Sigmoid colon (tissue), 7 donors: ENCODE results near the gene HOXA2. TPM values are rescaled to one million over a fixed set of nuclear protein-coding genes. Genes with fewer than 3 reads are reported as not detected.

Source experiments
- DNase-seq: peaks from one replicate; pipeline ENCODE4 v3.0.0-alpha.2; 2019
- H3K27ac ChIP-seq, 4 donors: fragments of 200-600 bp; sonication (generic); one replicate each; pipeline ENCODE4 v1.5.1; 2016 to 2019; ENCODE audit warnings: mild to moderate bottlenecking in 1 of 4
- H3K27me3 ChIP-seq, 3 donors: fragments of 200-600 bp; sonication (generic); one replicate each; pipeline ENCODE4 v1.5.1; 2019; ENCODE audit warnings: mild to moderate bottlenecking in 1 of 3
- H3K36me3 ChIP-seq, 4 donors: fragments of 200-600 bp; sonication (generic); one replicate each; pipeline ENCODE4 v1.5.1; 2016 to 2019
- H3K4me1 ChIP-seq, 4 donors: fragments of 200-600 bp; sonication (generic); one replicate each; pipeline ENCODE4 v1.5.1; 2017 to 2019
- H3K4me3 ChIP-seq, 4 donors: fragments of 200-600 bp; sonication (generic); one replicate each; pipeline ENCODE4 v1.5.1; 2017 to 2019; ENCODE audit warnings: mild to moderate bottlenecking in 2 of 4, moderate library complexity in 1 of 4
- H3K9me3 ChIP-seq, 4 donors: fragments of 200-600 bp in 3 of 4; sonication (generic) in 3 of 4; one replicate each; pipeline versions ENCODE4 v1.5.1 to v1.6.1; 2013 to 2019
- CTCF ChIP-seq, 4 experiments: fragments of 450-650 bp in 3 of 4; fragments of 200-600 bp in 1 of 4; IDR thresholded peaks; one replicate each; pipeline ENCODE4 v1.5.1; 2016 to 2019; ENCODE audit warnings: antibody characterized with exemption in 4 of 4, mild to moderate bottlenecking in 3 of 4, moderate library complexity in 2 of 4
- EP300 ChIP-seq, 4 donors: sonication (generic); formaldehyde crosslinking; IDR thresholded peaks; one replicate each; pipeline ENCODE4 v1.6.1; 2017; ENCODE audit warnings: antibody characterized with exemption in 4 of 4
- POLR2A ChIP-seq, 2 donors: fragments of 450-650 bp; IDR thresholded peaks; one replicate each; pipeline ENCODE4 v1.6.1; 2016; ENCODE audit warnings: antibody characterized with exemption in 2 of 2, mild to moderate bottlenecking in 2 of 2, moderate library complexity in 2 of 2
- POLR2AphosphoS5 ChIP-seq, 4 donors: sonication (generic); formaldehyde crosslinking; IDR thresholded peaks; one replicate each; pipeline ENCODE4 v1.6.1; 2017; ENCODE audit warnings: antibody characterized with exemption in 4 of 4
- WGBS, 2 donors: extraction: QIAGEN DNeasy Blood & Tissue Kit; methylation state at CpG; one replicate each; pipeline ENCODE4 v1.1.7; 2013; 5-methylcytosine and 5-hydroxymethylcytosine counted together
- intact Hi-C: fragments of 100-400 bp; cut with DNase I; formaldehyde crosslinking; loops from one replicate; pipeline ENCODE4 v1.15.1; 2023
- polyA plus RNA-seq, 3 donors: library from polyadenylated mRNA; stranded (reverse); fragments of 200-250 nt; gene quantifications; one replicate each; pipeline ENCODE4 v1.2.3, GENCODE V29; 2013
- total RNA-seq, 4 donors: library from RNA; depleted of rRNA; stranded (reverse); fragments of >200 nt; gene quantifications; one replicate each; pipeline ENCODE4 v1.1.0, GENCODE V29; 2016
- donor health status: healthy with polysubstance abuse.
- donor health status: Bipolar disorder and iron deficiency.
- donor health status: healthy.

Gene HOXA2
- total and polyA plus RNA-seq, 7 donors: 0.60 to 4.3 (median 1.9) TPM

- Histone ChIP-seq H3K9me3 (peaks cover 0 to 4% (median 0%) of the 10 kb centered on the region in 4 donors), H3K4me3 (no peak overlapping the region), H3K36me3 (no peaks in the 10 kb centered on the region), H3K27ac (no peak overlapping the region), H3K27me3 (peaks cover under 1 to 17% (median 8%) of the 10 kb centered on the region in 3 donors), H3K4me1 (peaks cover 0 to 21% (median 18%) of the 10 kb centered on the region in 4 donors)
- no peak for DNase-seq
- TF ChIP-seq POLR2AphosphoS5 (IDR thresholded peaks at IDR 0.05): no peak
- no peak for TF ChIP-seq EP300 (IDR thresholded peaks at IDR 0.05)
- no peak for TF ChIP-seq POLR2A (IDR thresholded peaks at IDR 0.05)
- no peak for TF ChIP-seq CTCF (IDR thresholded peaks at IDR 0.05)
- 68 to 85% methylated on average over 6 of the region's 6 CpGs for WGBS, 2 donors
- intact Hi-C loops: loop anchor here (10.0 kb wide), 1 partner anchor 1229 kb away; no protein-coding TSS in a partner anchor
These were observed 9.1 kb downstream of the HOXA2 start for GRCh38 chr7:27093184-27093895.

GRCh38 chr7:27092819-27093110 lies 9.7 kb downstream of the HOXA2 start:
- DNase-seq: no peak
- Histone ChIP-seq H3K27me3 (peaks cover 6 to 22% (median 14%) of the 10 kb centered on the region in 3 donors), H3K4me3 (no peak overlapping the region), H3K27ac (no peak overlapping the region), H3K36me3 (no peaks in the 10 kb centered on the region), H3K9me3 (peaks cover 0 to 4% (median 0%) of the 10 kb centered on the region in 4 donors), H3K4me1 (peaks cover 0 to 20% (median 12%) of the 10 kb centered on the region in 4 donors)
- intact Hi-C loops: loop anchor here (10.0 kb wide), 1 partner anchor 1228 kb away; no protein-coding TSS in a partner anchor
- TF ChIP-seq EP300 (IDR thresholded peaks at IDR 0.05) (no peak), POLR2AphosphoS5 (IDR thresholded peaks at IDR 0.05) (no peak), CTCF (IDR thresholded peaks at IDR 0.05) (no peak), POLR2A (IDR thresholded peaks at IDR 0.05) (no peak)
- 80 to 88% methylated on average over 1 of the region's 1 CpG for WGBS, 2 donors

GRCh38 chr7:27091941-27092818 lies 10.3 kb downstream of the HOXA2 start:
- no peak overlapping the region for H3K4me3 ChIP-seq
- TF ChIP-seq EP300 (IDR thresholded peaks at IDR 0.05) (no peak), POLR2A (IDR thresholded peaks at IDR 0.05) (no peak), CTCF (IDR thresholded peaks at IDR 0.05) (no peak), POLR2AphosphoS5 (IDR thresholded peaks at IDR 0.05) (no peak)
- 42 to 68% methylated on average over 9 of the region's 9 CpGs for WGBS, 2 donors
- H3K9me3 ChIP-seq: peaks cover 0 to 4% (median 0%) of the 10 kb centered on the region in 4 donors
- H3K4me1 ChIP-seq: peaks cover 0 to 14% (median 6%) of the 10 kb centered on the region in 4 donors
- no peak for DNase-seq
- peaks cover 6 to 28% (median 15%) of the 10 kb centered on the region in 3 donors for H3K27me3 ChIP-seq
- intact Hi-C loops: loop anchor here (10.0 kb wide), 1 partner anchor 1227 kb away; no protein-coding TSS in a partner anchor
- H3K36me3 ChIP-seq: no peaks in the 10 kb centered on the region
- no peak overlapping the region for H3K27ac ChIP-seq

GRCh38 chr7:27091105-27091504 lies 11.4 kb downstream of the HOXA2 start:
- 8 to 27% methylated on average over 3 of the region's 3 CpGs for WGBS, 2 donors
- peaks cover 0 to 4% (median 0%) of the 10 kb centered on the region in 4 donors for H3K9me3 ChIP-seq
- H3K4me3 ChIP-seq: no peak overlapping the region
- no peak overlapping the region for H3K27ac ChIP-seq
- H3K36me3 ChIP-seq: no peaks in the 10 kb centered on the region
- TF ChIP-seq POLR2A (IDR thresholded peaks at IDR 0.05): no peak
- no peak for TF ChIP-seq EP300 (IDR thresholded peaks at IDR 0.05)
- TF ChIP-seq POLR2AphosphoS5 (IDR thresholded peaks at IDR 0.05): no peak
- no peak for TF ChIP-seq CTCF (IDR thresholded peaks at IDR 0.05)
- intact Hi-C loops: loop anchor here (10.0 kb wide), 1 partner anchor 1226 kb away; no protein-coding TSS in a partner anchor
- peaks cover 6 to 31% (median 15%) of the 10 kb centered on the region in 3 donors for H3K27me3 ChIP-seq
- no peak for DNase-seq
- H3K4me1 ChIP-seq: peaks cover 0 to 10% (median 2%) of the 10 kb centered on the region in 4 donors
